NCI-H2107 treated with DMSO at 0.1 percent for 48 hours (cell line): ENCODE results near the gene RCAN2.

Source experiments
- DNase-seq: peaks from one replicate; lab custom pipeline; 2025; ENCODE audit not compliant: unreplicated experiment; lab: John Stamatoyannopoulos, UW

RCAN2 gene

GRCh38 chr6:46175446-46175845, 315.8 kb downstream of the RCAN2 start:
- DNase-seq = no peak

GRCh38 chr6:46174904-46175303, 316.3 kb downstream of the RCAN2 start:
- no peak for DNase-seq

- no peak for DNase-seq
Measured at GRCh38 chr6:46172176-46172575, 319.1 kb downstream of the RCAN2 start.
